Heart left ventricle (tissue), 13 donors: ENCODE results near the gene TCF7L2.

Experiments
- CTCF ChIP-seq, 12 donors: fragments of 200-600 bp; sonication (generic) in 4 of 12; IDR thresholded peaks; one replicate each; pipeline versions ENCODE4 v1.5.0 to v1.8.0; 2018 to 2022; ENCODE audit warnings: antibody characterized with exemption in 12 of 12, mild to moderate bottlenecking in 5 of 12
- POLR2A ChIP-seq, 2 donors: fragments of 450-650 bp; IDR thresholded peaks; one replicate each; pipeline ENCODE4 v1.6.1; 2017; ENCODE audit warnings: antibody characterized with exemption in 2 of 2, mild to moderate bottlenecking in 2 of 2, moderate library complexity in 2 of 2
- donor health status: ischemic (EF 13 %, LVEDD 7.1; RV severe dilation, severe dysfunction).
- donor health status: DM: no; HTN: yes; CAD: no.
- donor health status: DM: no; HTN: no; CAD: no.
- donor health status: ischemic (EF 25% LVEDD 6.9; RV normal size, moderate dysfunction).
- donor health status: ischemic (EF 25% LVEDD 5.7; RV mildly dilated, moderate dysfunction).
- donor health status: ischemic (EF 35%, LVEDD 5.7; RV mildly dilated, moderate dysfunction).
- donor health status: nonischemic (EF 11% LVEDD 7.7; RV severe dilation, severe dysfunction).
- donor health status: DM: yes; HTN: yes; CAD: no.
- donor health status: PGD.
- donor health status: ischemic (EF 29% LVEDD 5.4; RV normal size, mild dysfunction).
- donor health status: nonischemic (EF 23%, LVEDD 6.1; RV moderate dilation, normal function).

GRCh38 chr10:113019096-113019495, 69.0 kb downstream of the TCF7L2 start:
- TF ChIP-seq CTCF (IDR thresholded peaks at IDR 0.05): no peak
- TF ChIP-seq POLR2A (IDR thresholded peaks at IDR 0.05): no peak
